Endothelial cell of hepatic sinusoid (primary cell): ENCODE data around the gene ADGRB3.
"Not testable (repeated sequence)": the region's sequence is repeated elsewhere in the genome, so short reads cannot be mapped to it uniquely, and the experiment has no call there.

Experiments
- in situ Hi-C: cut with HindIII; loops from 2 replicates; pipeline ENCODE4 v1.10.0; 2017; ENCODE audit warnings: low sequenced_read_pairs

The ADGRB3 gene

GRCh38 chr6:69100772-69101171, 465.7 kb downstream of the ADGRB3 start:
- in situ Hi-C loops = no loop called here

- in situ Hi-C loops = no loop called here
Observed at GRCh38 chr6:69102416-69102815, 467.3 kb downstream of the ADGRB3 start.

DNA sequence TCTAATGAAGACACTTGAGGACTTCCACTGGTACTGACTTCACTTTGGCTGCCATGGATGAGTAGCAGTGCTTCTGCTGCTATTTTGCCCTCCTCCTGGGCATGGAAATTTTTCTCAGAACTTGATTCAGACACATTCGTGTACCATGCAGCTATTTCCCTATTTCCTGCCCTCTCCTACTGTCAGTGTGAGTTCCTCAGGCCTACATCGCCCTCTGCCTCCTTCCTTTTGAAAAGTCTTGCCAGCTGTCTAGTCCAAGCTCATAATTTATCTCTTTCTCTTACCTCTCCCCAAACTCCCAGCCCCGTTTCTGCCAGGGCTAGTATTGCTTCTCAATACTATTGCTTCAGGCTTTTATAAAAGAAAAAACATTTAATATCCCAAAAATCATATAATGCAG, 470.2 kb downstream of the ADGRB3 start:
- in situ Hi-C loops = loop anchor here (5.0 kb wide), 1 partner anchor 47 kb away; no protein-coding TSS in a partner anchor

DNA sequence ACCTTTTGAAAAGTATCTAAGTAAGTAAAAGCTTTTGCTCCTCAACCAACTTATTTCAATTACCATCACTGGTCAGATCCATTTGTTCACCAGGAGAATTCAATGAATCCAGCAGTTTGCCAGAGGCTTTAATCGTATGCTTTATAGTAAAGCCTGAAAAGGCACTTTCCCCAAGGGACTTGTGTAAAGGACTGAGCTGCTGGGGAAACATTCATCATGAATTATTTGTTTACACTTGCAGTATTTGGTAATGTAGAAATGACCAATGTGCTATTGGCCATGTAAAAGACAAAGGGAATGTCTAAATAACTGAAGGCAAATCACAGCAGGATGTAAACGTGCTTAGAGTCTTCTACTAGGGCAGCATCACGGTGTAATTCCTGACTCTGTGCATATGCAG, 471.4 kb downstream of the ADGRB3 start:
- in situ Hi-C loops = loop anchor here (5.0 kb wide), 1 partner anchor 46 kb away; no protein-coding TSS in a partner anchor

DNA sequence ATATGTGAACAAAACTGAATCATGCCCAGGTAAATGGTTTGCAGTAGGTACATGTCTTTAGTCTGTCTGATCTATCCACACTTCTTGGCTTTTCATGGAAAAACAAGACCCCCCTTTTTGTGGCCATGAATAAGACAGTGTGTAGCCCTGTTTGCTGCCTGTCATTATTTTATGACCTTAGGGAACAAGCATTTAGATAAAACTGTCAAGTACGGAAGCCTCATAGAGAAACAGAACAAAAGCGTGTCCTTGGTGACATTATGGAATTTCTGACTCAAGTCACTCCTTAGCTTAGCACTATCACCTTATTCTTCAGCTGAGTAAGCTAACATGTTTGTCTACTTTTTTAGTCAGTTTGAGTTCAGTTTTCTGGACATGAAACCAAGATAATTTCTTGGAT, 476.2 kb downstream of the ADGRB3 start:
- in situ Hi-C loops = loop anchor here (5.0 kb wide), 1 partner anchor 49 kb away; no protein-coding TSS in a partner anchor

GRCh38 chr6:69116658-69117057, 481.6 kb downstream of the ADGRB3 start:
- in situ Hi-C loops = no loop called here

DNA sequence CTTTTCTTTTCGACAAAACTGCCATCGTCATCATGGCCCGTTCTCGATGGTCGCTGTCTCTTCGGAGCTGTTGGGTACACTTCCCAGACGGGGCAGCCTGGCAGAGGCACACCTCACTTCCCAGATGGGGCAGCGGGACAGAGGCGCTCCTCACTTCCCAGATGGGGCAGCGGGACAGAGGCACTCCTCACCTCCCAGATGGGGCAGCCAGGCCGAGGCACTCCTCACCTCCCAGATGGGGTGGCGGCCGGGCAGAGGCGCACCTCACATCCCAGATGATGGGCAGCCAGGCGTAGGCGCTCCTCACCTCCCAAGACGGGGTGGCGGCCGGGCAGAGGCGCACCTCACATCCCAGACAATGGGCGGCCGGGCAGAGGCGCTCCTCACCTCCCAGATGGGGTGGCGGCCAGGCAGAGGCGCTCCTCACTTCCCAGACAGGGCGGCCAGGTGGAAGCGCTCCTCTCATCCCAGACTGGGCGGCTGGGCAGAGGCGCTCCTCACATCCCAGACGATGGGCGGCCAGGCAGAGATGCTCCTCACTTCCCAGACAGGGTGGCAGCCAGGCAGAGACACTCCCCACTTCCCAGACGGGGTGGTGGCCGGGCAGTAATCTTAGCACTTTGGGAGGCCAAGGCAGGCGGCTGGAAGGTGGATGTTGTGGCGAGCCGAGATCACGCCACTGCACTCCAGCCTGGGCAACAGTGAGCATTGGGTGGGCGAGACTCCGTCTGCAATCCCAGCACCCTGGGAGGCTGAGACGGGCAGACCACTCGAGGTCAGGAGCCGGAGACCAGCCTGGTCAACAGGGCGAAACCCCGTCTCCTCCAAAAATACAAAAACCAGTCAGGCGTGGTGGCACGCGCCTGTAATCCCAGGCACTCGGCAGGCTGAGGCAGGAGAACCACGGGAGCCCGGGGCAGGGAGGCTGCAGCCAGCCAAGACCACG, 486.7 kb downstream of the ADGRB3 start:
- in situ Hi-C loops = not testable (repeated sequence)

GRCh38 chr6:69122407-69122773, 487.3 kb downstream of the ADGRB3 start:
- in situ Hi-C loops = no loop called here

DNA sequence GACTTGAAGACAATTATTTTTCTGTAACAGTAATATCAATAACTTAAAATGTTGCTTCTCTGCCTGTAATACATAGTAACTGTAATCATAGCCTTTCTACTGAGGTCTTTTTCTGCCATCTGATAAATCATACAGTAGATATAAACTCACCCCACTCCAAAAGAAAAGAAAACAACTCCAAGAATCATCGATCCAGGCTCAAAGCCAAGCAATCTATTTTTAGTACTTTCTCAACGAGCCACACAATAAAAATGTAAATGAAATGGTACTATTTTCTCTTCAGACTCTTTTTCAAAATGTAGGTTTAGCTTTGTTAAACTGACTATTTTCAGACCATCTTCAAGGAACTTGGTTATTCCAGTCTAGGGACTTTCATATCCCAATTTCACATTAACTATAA, 493.3 kb downstream of the ADGRB3 start:
- in situ Hi-C loops = no loop called here

- in situ Hi-C loops = no loop called here
Observed at GRCh38 chr6:69129046-69129445, 494.0 kb downstream of the ADGRB3 start.

GRCh38 chr6:69135927-69136326, 500.8 kb downstream of the ADGRB3 start:
- in situ Hi-C loops = no loop called here

DNA sequence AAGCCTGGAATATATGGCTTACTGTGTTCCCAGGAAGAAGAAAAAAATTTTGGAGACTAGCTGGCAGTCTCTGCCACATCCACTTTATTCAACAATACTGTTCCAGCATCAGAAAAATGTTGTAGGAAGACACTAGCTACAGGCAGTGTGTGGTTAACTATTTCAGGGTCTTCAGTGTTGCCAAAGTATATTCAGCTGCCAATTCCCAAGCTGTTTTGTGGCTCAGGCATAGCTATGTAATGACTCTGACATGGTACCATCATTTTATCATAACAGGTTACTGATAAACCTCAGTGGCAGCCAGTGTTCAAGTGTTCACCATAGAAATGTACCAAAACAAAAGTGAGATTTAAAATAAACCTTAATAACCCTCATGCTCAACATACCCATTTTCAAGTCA, 503.1 kb downstream of the ADGRB3 start:
- in situ Hi-C loops = no loop called here

DNA sequence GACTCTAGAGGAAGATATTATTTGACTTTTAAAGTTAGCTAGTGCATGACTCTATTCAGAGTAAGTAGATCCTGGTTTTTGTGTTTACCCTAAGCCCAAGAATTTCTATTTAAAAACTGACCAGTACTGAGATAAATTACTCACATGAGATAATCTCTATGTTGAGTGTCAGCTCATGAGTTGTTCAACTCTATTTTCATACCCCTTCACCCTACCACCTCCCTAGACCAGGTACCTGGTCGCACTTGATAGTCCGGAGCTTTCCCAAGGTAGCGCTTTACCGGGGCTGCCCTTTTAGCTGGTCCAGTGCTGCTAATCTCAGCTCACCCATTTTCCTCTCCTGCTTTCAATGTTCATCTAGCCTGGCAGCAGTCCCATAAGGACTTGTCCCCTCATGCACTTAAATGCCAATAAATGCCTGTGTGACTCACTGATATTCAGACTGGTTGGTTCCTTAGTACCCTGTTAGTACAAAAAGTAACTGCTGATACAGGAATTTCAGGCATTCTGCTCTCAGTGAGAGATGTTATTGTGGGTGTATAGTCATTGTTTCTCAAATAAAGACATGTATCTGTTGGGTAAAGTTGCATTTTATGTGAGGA, 503.9 kb downstream of the ADGRB3 start:
- in situ Hi-C loops = no loop called here

DNA sequence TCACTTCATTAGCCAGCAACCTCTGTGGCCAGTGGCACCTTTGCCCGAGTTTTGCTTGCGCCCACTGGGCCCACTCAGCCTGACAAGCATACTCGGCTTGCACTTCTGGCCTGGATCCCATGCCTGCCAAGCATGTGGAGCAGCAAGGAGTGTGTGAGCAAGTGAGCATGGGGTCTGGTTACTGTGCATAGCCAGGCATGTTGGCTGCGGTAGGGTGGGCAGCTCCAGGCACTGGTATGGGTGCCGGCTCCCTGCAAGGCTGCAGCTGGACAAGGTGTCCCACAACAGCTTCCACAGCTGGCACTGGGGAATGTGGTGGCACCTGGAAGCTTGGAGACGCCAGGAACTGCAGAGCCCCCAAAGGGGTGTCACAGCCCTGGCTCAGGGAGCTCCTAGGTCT, 510.0 kb downstream of the ADGRB3 start:
- in situ Hi-C loops = no loop called here

DNA sequence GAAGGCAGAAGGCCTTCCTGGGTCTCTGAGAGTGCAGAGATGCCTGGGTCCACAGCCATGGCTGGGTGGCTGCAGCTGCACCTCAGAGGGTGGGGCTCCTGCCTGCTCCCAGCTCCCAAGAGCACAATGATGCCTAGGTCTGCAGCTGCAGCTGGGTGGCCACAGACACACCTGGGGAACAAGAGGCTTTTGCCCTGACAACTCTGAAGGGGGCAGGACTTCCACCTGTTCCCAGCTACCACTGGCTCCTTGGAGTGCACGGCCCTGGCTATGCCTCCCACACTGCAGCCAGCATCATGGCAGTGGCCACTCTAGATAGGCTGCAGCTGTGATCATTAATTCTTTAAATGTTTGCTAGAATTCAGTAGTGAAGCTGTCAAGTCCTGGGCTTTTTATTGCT, 511.3 kb downstream of the ADGRB3 start:
- in situ Hi-C loops = no loop called here

- in situ Hi-C loops = no loop called here
Observed at GRCh38 chr6:69155467-69155866, 520.4 kb downstream of the ADGRB3 start.

GRCh38 chr6:69162811-69163210, 527.7 kb downstream of the ADGRB3 start:
- in situ Hi-C loops = loop anchor here (5.0 kb wide), 1 partner anchor 59 kb away; no protein-coding TSS in a partner anchor

GRCh38 chr6:69164564-69165229, 529.6 kb downstream of the ADGRB3 start:
- in situ Hi-C loops = loop anchor here (5.0 kb wide), 1 partner anchor 58 kb away; no protein-coding TSS in a partner anchor

DNA sequence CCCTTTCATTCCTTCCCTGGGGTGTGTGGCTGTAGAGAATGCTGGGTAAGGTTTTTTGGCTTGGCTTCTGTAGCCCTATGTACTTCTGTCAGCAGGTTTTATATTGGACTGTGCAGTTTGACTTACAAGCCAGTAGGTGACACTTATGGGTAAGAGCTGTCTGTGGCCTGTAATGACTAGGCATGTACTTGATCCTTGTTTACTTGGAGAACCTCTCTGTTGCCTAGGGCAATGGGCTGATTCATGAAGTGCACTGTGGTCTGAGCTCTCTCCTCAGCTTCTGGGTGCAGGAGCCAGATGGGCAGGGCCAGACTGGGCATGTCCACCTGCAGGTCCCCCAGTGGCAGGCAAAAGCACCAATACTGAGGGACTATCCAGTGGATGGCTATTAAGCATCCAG, 544.6 kb downstream of the ADGRB3 start:
- in situ Hi-C loops = no loop called here

GRCh38 chr6:69180361-69181067, 545.4 kb downstream of the ADGRB3 start:
- in situ Hi-C loops = no loop called here

GRCh38 chr6:69181964-69182363, 546.9 kb downstream of the ADGRB3 start:
- in situ Hi-C loops = no loop called here
